ENCODE measurements around the gene TBC1D9. TPM values are rescaled to one million over a fixed set of nuclear protein-coding genes. Genes with fewer than 3 reads are reported as not detected.

TBC1D9 gene
- polyA plus RNA-seq, 1 donor (not counting 4 experiments of a cell fraction or from before 2014, with no cell fraction given) = 11.6 TPM

- dilution Hi-C loops (cut with MboI; ENCODE audit: extremely low pct_ligation_motif_present, low sequenced_read_pairs) = no loop called here
- Histone ChIP-seq H3K9ac (ENCODE audit: control insufficient read depth, extremely low read depth, insufficient read depth, low read length) (no peak overlapping the region), H3K27me3 (ENCODE audit: control insufficient read depth, extremely low read depth, insufficient read depth, low read length) (no peaks in the 10 kb centered on the region), H3K4me1 (ENCODE audit: control insufficient read depth, extremely low read depth, insufficient read depth, low read length) (no peaks in the 10 kb centered on the region), H3K27ac (ENCODE audit: control insufficient read depth, insufficient read depth, low read length) (no peak overlapping the region), H3K36me3 (ENCODE audit: control insufficient read depth in 2 of 2, extremely low read depth in 1 of 2, insufficient read depth in 2 of 2, low read length in 2 of 2) (peaks cover 0 to 12% of the 10 kb centered on the region in 2 experiments), H3K4me2 (ENCODE audit: control insufficient read depth, extremely low read depth, insufficient read depth, low read depth, low read length) (no peak overlapping the region), H2AFZ (ENCODE audit: control insufficient read depth, low read length) (no peak overlapping the region), H3K9me3 (ENCODE audit: control insufficient read depth, low read depth, low read length) (no peaks in the 10 kb centered on the region), H3K4me3 (ENCODE audit: control insufficient read depth in 2 of 3, extremely low read depth in 1 of 3, insufficient read depth in 2 of 3, low read depth in 1 of 3, low read length in 3 of 3) (no peak overlapping the region), H4K20me1 (ENCODE audit: control insufficient read depth, extremely low read depth, insufficient read depth, low read length) (no peaks in the 10 kb centered on the region), H3K79me2 (ENCODE audit: control insufficient read depth, insufficient read depth, low read length) (no peaks in the 10 kb centered on the region), H3K9me1 (ENCODE audit: control insufficient read depth, extremely low read depth, insufficient read depth, low read length) (no peaks in the 10 kb centered on the region)
- FAIRE-seq (no peak), DNase-seq (ENCODE audit: low read depth, low spot score) (no peak)
- no peak for TF ChIP-seq EZH2 (IDR thresholded peaks at IDR 0.05; ENCODE audit: low read length)
- TF ChIP-seq, protein P1, sequence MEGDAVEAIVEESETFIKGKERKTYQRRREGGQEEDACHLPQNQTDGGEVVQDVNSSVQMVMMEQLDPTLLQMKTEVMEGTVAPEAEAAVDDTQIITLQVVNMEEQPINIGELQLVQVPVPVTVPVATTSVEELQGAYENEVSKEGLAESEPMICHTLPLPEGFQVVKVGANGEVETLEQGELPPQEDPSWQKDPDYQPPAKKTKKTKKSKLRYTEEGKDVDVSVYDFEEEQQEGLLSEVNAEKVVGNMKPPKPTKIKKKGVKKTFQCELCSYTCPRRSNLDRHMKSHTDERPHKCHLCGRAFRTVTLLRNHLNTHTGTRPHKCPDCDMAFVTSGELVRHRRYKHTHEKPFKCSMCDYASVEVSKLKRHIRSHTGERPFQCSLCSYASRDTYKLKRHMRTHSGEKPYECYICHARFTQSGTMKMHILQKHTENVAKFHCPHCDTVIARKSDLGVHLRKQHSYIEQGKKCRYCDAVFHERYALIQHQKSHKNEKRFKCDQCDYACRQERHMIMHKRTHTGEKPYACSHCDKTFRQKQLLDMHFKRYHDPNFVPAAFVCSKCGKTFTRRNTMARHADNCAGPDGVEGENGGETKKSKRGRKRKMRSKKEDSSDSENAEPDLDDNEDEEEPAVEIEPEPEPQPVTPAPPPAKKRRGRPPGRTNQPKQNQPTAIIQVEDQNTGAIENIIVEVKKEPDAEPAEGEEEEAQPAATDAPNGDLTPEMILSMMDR (optimal IDR thresholded peaks at IDR 0.05 in 1 of 3, IDR thresholded peaks at IDR 0.05 in 1 of 3, conservative IDR thresholded peaks at IDR 0.05 in 1 of 3; ENCODE audit: extremely low read depth in 1 of 3, insufficient read depth in 2 of 3, low read length in 3 of 3) = no peak
Measured at GRCh38 chr4:140662082-140662869, 93.9 kb downstream of the TBC1D9 start.

DNA sequence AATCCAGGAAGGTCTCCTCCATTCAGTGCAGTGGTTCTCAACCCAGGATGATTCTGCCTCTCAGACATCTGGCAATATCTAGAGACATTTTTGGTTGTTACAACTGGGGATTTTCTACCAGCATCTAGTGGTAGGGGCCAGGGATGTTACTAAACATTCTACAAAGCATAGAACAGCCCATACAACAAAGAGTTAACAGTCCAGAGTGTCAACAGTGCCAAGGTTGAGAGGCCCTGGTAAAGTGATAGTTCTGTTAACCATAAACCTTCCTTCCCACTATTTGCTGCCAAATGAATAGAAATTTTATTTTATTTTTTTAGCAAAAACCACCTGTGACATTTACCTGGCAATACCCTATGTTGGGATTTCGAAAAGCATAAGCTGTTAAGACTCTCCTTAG lies 94.6 kb downstream of the TBC1D9 start:
- Histone ChIP-seq H3K79me2 (ENCODE audit: control insufficient read depth, insufficient read depth, low read length) (no peaks in the 10 kb centered on the region), H3K9ac (ENCODE audit: control insufficient read depth, extremely low read depth, insufficient read depth, low read length) (no peak overlapping the region), H3K9me1 (ENCODE audit: control insufficient read depth, extremely low read depth, insufficient read depth, low read length) (no peaks in the 10 kb centered on the region), H2AFZ (ENCODE audit: control insufficient read depth, low read length) (no peak overlapping the region), H3K27me3 (ENCODE audit: control insufficient read depth, extremely low read depth, insufficient read depth, low read length) (no peaks in the 10 kb centered on the region), H4K20me1 (ENCODE audit: control insufficient read depth, extremely low read depth, insufficient read depth, low read length) (no peaks in the 10 kb centered on the region), H3K27ac (ENCODE audit: control insufficient read depth, insufficient read depth, low read length) (no peak overlapping the region), H3K36me3 (ENCODE audit: control insufficient read depth in 2 of 2, extremely low read depth in 1 of 2, insufficient read depth in 2 of 2, low read length in 2 of 2) (peaks cover 0 to 14% of the 10 kb centered on the region in 2 experiments), H3K4me2 (ENCODE audit: control insufficient read depth, extremely low read depth, insufficient read depth, low read depth, low read length) (no peak overlapping the region), H3K9me3 (ENCODE audit: control insufficient read depth, low read depth, low read length) (no peaks in the 10 kb centered on the region), H3K4me3 (ENCODE audit: control insufficient read depth in 2 of 3, extremely low read depth in 1 of 3, insufficient read depth in 2 of 3, low read depth in 1 of 3, low read length in 3 of 3) (no peak overlapping the region), H3K4me1 (ENCODE audit: control insufficient read depth, extremely low read depth, insufficient read depth, low read length) (no peaks in the 10 kb centered on the region)
- FAIRE-seq (no peak), DNase-seq (ENCODE audit: low read depth, low spot score) (no peak)
- no peak for TF ChIP-seq EZH2 (IDR thresholded peaks at IDR 0.05; ENCODE audit: low read length)
- TF ChIP-seq, protein P1 (optimal IDR thresholded peaks at IDR 0.05 in 1 of 3, IDR thresholded peaks at IDR 0.05 in 1 of 3, conservative IDR thresholded peaks at IDR 0.05 in 1 of 3; ENCODE audit: extremely low read depth in 1 of 3, insufficient read depth in 2 of 3, low read length in 3 of 3) = no peak
- dilution Hi-C loops (cut with MboI; ENCODE audit: extremely low pct_ligation_motif_present, low sequenced_read_pairs) = no loop called here
